Keratinocyte (primary cell): Measurements from ENCODE around the gene ANHX. TPM values are rescaled to one million over a fixed set of nuclear protein-coding genes. Genes with fewer than 3 reads are reported as not detected.

Source experiments
- DNase-seq: peaks from one replicate; pipeline ENCODE4 v3.0.0-alpha.2; 2011; ENCODE audit warnings: low read depth, missing footprints, low spot score
- FAIRE-seq: peaks from 2 replicates; lab custom pipeline; 2011; peaks lifted over from hg19 to GRCh38; lab: Jason Lieb, UNC
- H2AFZ ChIP-seq: 2 replicates; pipeline ENCODE4 v1.6.0; 2012; ENCODE audit warnings: low read length, control low read depth, inconsistent platforms; ENCODE audit not compliant: control insufficient read depth
- H3K27ac ChIP-seq: 2 replicates; pipeline ENCODE4 v1.5.1; 2011; ENCODE audit warnings: low read length; ENCODE audit not compliant: control insufficient read depth, insufficient read depth
- H3K27me3 ChIP-seq: 3 replicates; pipeline ENCODE4 v1.6.0; 2011; ENCODE audit warnings: low read length; ENCODE audit not compliant: control insufficient read depth, insufficient read depth; ENCODE audit errors: extremely low read depth
- H3K36me3 ChIP-seq, 2 experiments: 2 replicates in 1 of 2; 3 replicates in 1 of 2; pipeline ENCODE4 v1.5.1; 2011; ENCODE audit warnings: low read length in 2 of 2, mild to moderate bottlenecking in 1 of 2; ENCODE audit not compliant: control insufficient read depth in 2 of 2, insufficient read depth in 2 of 2; ENCODE audit errors: extremely low read depth in 1 of 2
- H3K4me1 ChIP-seq: 3 replicates; pipeline ENCODE4 v1.5.1; 2011; ENCODE audit warnings: low read length; ENCODE audit not compliant: control insufficient read depth, insufficient read depth; ENCODE audit errors: extremely low read depth
- H3K4me2 ChIP-seq: 3 replicates; pipeline ENCODE4 v1.6.0; 2011; ENCODE audit warnings: low read depth, low read length; ENCODE audit not compliant: control insufficient read depth, insufficient read depth; ENCODE audit errors: extremely low read depth
- H3K4me3 ChIP-seq, 3 experiments: fragments of 200-600 bp in 1 of 3; sonication (generic) in 1 of 3; 2 replicates in 2 of 3; 3 replicates in 1 of 3; pipeline ENCODE4 v1.5.1; 2011 to 2016; ENCODE audit warnings: low read length in 3 of 3, mild to moderate bottlenecking in 3 of 3, control low read depth in 2 of 3, inconsistent platforms in 1 of 3, low read depth in 1 of 3, mixed read lengths in 1 of 3, mixed run types in 1 of 3, moderate library complexity in 1 of 3; ENCODE audit not compliant: control insufficient read depth in 2 of 3, insufficient read depth in 2 of 3; ENCODE audit errors: extremely low read depth in 1 of 3
- H3K79me2 ChIP-seq: 2 replicates; pipeline ENCODE4 v1.6.0; 2012; ENCODE audit warnings: low read length; ENCODE audit not compliant: control insufficient read depth, insufficient read depth
- H3K9ac ChIP-seq: 3 replicates; pipeline ENCODE4 v1.6.0; 2011; ENCODE audit warnings: low read length; ENCODE audit not compliant: control insufficient read depth, insufficient read depth; ENCODE audit errors: extremely low read depth
- H3K9me1 ChIP-seq: 3 replicates; pipeline ENCODE4 v1.6.0; 2011; ENCODE audit warnings: low read length; ENCODE audit not compliant: control insufficient read depth, insufficient read depth; ENCODE audit errors: extremely low read depth
- H3K9me3 ChIP-seq: 2 replicates; pipeline ENCODE4 v1.5.1; 2012; ENCODE audit warnings: low read depth, low read length; ENCODE audit not compliant: control insufficient read depth
- H4K20me1 ChIP-seq: 3 replicates; pipeline ENCODE4 v1.6.0; 2011; ENCODE audit warnings: low read length; ENCODE audit not compliant: control insufficient read depth, insufficient read depth; ENCODE audit errors: extremely low read depth
- CTCF ChIP-seq, 3 experiments: IDR thresholded peaks in 1 of 3; conservative IDR thresholded peaks in 1 of 3; optimal IDR thresholded peaks in 1 of 3; 2 replicates in 2 of 3; 3 replicates in 1 of 3; pipeline versions ENCODE3 to v1.5.1; 2011; ENCODE audit warnings: low read length in 3 of 3, mild to moderate bottlenecking in 3 of 3, moderate library complexity in 2 of 3, control low read depth in 1 of 3, inconsistent platforms in 1 of 3; ENCODE audit not compliant: insufficient read depth in 2 of 3; ENCODE audit errors: extremely low read depth in 1 of 3
- EZH2 ChIP-seq: IDR thresholded peaks from one replicate; pipeline ENCODE4 v1.6.1; 2012; ENCODE audit warnings: inconsistent platforms, mild to moderate bottlenecking, low read length, moderate library complexity
- dilution Hi-C: fragments of 300-500 bp; cut with MboI; formaldehyde crosslinking; loops from one replicate; pipeline ENCODE4 v1.7.0; 2020; ENCODE audit warnings: low sequenced_read_pairs; ENCODE audit not compliant: extremely low pct_ligation_motif_present
- polyA plus RNA-seq, 5 experiments: library from polyadenylated mRNA; depleted of rRNA in 3 of 5; stranded (reverse) in 3 of 5; stranded (forward) in 1 of 5; unstranded in 1 of 5; fragments of >200 nt; gene quantifications; 1 replicate in 1 of 5; 2 replicates in 3 of 5; 3 replicates in 1 of 5; pipeline versions ENCODE4 v1.2.1 to v1.2.3, GENCODE V29; 2011 to 2012; ENCODE audit warnings: missing spikeins in 2 of 5, low read depth in 1 of 5, low replicate concordance in 1 of 5

Gene ANHX
- polyA plus RNA-seq, 1 donor (not counting 4 experiments of a cell fraction or from before 2014, with no cell fraction given), result not detected

GRCh38 chr12:133180669-133181068, 55.0 kb downstream of the ANHX start:
- Histone ChIP-seq H3K4me2 (no peak overlapping the region), H3K4me3 (no peak overlapping the region), H3K36me3 (peaks cover 6 to 9% of the 10 kb centered on the region in 2 experiments), H3K79me2 (peaks cover 9% of the 10 kb centered on the region), H3K27me3 (no peaks in the 10 kb centered on the region), H3K4me1 (no peaks in the 10 kb centered on the region), H3K9ac (no peak overlapping the region), H2AFZ (no peak overlapping the region), H3K9me1 (no peaks in the 10 kb centered on the region), H3K9me3 (peaks cover 8% of the 10 kb centered on the region), H3K27ac (no peak overlapping the region), H4K20me1 (no peaks in the 10 kb centered on the region)
- dilution Hi-C loops, result no loop called here
- DNase-seq, result no peak
- TF ChIP-seq EZH2 (no peak), CTCF (optimal IDR thresholded peaks at IDR 0.05 in 1 of 3, IDR thresholded peaks at IDR 0.05 in 1 of 3, conservative IDR thresholded peaks at IDR 0.05 in 1 of 3; ENCODE audit: extremely low read depth in 1 of 3, insufficient read depth in 2 of 3, low read length in 3 of 3) (no peak)
- no peak for FAIRE-seq

GRCh38 chr12:133174901-133175300, 60.8 kb downstream of the ANHX start:
- Histone ChIP-seq H4K20me1 (no peaks in the 10 kb centered on the region), H3K9me3 (peaks cover 10% of the 10 kb centered on the region), H3K9me1 (no peaks in the 10 kb centered on the region), H2AFZ (no peak overlapping the region), H3K27me3 (no peaks in the 10 kb centered on the region), H3K27ac (no peak overlapping the region), H3K9ac (no peak overlapping the region), H3K4me3 (no peak overlapping the region), H3K4me2 (no peak overlapping the region), H3K36me3 (no peaks in the 10 kb centered on the region), H3K79me2 (no peaks in the 10 kb centered on the region), H3K4me1 (no peaks in the 10 kb centered on the region)
- FAIRE-seq (no peak), DNase-seq (no peak)
- dilution Hi-C loops, result no loop called here
- TF ChIP-seq EZH2 (no peak), CTCF (optimal IDR thresholded peaks at IDR 0.05 in 1 of 3, IDR thresholded peaks at IDR 0.05 in 1 of 3, conservative IDR thresholded peaks at IDR 0.05 in 1 of 3; ENCODE audit: extremely low read depth in 1 of 3, insufficient read depth in 2 of 3, low read length in 3 of 3) (no peak)
